SK-N-MC (cell line): Measurements from ENCODE around the gene SNAI1.

Experiments used
- DNase-seq: peaks from one replicate; pipeline ENCODE4 v3.0.0-alpha.2; 2011; ENCODE audit warnings: low read depth, low spot score
- H3K27ac ChIP-seq: fragments of 200-600 bp; sonication (generic); 2 replicates; pipeline ENCODE4 v1.5.1; 2016; ENCODE audit warnings: mixed run types
- H3K36me3 ChIP-seq: fragments of 200-600 bp; sonication (generic); 2 replicates; pipeline ENCODE4 v1.6.1; 2017; ENCODE audit warnings: antibody characterized with exemption, low read length, mixed read lengths; ENCODE audit not compliant: insufficient read depth
- H3K4me3 ChIP-seq: fragments of 200-600 bp; sonication (generic); 2 replicates; pipeline ENCODE4 v1.5.1; 2016
- H3K9ac ChIP-seq: fragments of 200-600 bp; sonication (generic); 2 replicates; pipeline ENCODE4 v1.8.0; 2017; ENCODE audit warnings: mixed run types, mixed read lengths; ENCODE audit not compliant: insufficient read length
- H3K9me3 ChIP-seq: fragments of 200-600 bp; sonication (generic); 2 replicates; pipeline ENCODE4 v1.6.1; 2017; ENCODE audit warnings: low read depth, mild to moderate bottlenecking, antibody characterized with exemption, low read length, moderate library complexity, mixed read lengths
- EZH2 ChIP-seq: fragments of 200-600 bp; sonication (generic); IDR thresholded peaks from one replicate; pipeline ENCODE4 v1.6.1; 2017; ENCODE audit warnings: antibody characterized with exemption
- FOXP2 ChIP-seq: optimal IDR thresholded peaks from 2 replicates; pipeline ENCODE3; 2011; ENCODE audit warnings: mild to moderate bottlenecking, moderate library complexity; ENCODE audit not compliant: insufficient read depth; ENCODE audit errors: extremely low read length, control extremely low read depth
- POLR2AphosphoS5 ChIP-seq: IDR thresholded peaks from 2 replicates; pipeline ENCODE4 v1.6.1; 2012; ENCODE audit warnings: mild to moderate bottlenecking, low read depth, low read length, borderline replicate concordance

The SNAI1 gene

DNA sequence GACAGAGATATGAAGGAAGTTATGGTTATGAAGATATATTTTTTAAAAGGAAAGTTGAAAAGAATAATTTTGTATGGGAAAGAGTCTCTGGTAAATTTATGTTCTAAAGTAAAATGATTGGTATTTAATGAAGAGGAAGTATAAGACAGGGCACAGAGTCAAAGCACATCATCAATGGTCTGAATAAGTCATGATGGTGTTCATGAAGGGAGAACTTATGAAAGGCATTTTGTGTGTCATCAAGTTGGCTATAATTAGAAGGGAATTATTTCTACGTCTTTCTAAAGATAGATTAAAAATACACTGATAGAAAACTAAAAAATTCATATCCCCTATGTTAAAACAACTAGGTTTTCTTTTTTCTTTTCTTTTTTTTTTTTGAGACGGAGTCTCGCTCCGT, 21.4 kb upstream of the SNAI1 start:
- Histone ChIP-seq H3K9me3 (no peaks in the 10 kb centered on the region), H3K36me3 (peaks cover 8% of the 10 kb centered on the region; the same call in 1 of the 2 replicates), H3K4me3 (no peak overlapping the region), H3K27ac (no peak overlapping the region), H3K9ac (no peak overlapping the region)
- no peak for TF ChIP-seq FOXP2
- TF ChIP-seq EZH2, result no peak
- no peak for TF ChIP-seq POLR2AphosphoS5
- no peak for DNase-seq

DNA sequence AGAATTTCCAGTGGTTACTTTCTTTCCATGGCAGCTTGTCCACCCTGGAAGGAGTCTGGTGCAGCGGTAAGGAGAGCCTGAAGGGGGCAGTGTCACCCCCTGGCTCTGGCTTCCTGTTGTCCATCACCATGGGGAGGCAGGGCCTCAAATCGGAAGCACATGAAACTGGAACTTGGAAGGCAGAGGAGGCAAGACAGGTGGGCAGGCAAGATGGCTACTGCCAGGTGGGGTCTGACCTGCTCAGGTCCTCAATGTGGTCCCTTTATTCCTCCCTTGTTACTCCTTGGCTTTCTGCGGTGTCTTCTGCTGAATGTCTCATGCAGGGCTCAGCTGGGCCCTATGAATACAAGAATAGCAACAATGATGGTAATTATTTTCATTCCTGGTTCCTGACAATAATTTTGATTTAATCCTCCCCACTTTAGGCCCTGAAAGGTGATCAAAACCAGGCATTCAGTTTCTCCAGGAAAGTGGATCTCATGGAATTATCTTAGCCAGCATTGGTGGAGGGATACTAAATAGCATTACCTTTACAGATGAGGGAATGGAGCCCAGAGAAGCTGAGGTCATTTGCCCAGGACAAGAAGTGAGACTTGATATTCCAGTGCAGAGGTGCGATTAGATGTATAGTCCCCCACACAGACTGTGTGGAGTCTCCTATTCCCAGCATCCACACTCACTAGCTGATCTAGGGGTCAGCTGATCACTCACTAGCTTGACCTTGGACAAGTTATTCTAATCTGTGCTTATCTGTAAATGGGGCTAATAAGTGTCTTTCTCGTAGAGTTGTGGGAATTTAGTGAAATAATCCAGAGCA, 17.6 kb upstream of the SNAI1 start:
- DNase-seq, result no peak
- Histone ChIP-seq H3K9ac (no peak overlapping the region), H3K36me3 (no peaks in the 10 kb centered on the region), H3K9me3 (no peaks in the 10 kb centered on the region), H3K4me3 (no peak overlapping the region), H3K27ac (no peak overlapping the region)
- TF ChIP-seq EZH2, result no peak
- no peak for TF ChIP-seq POLR2AphosphoS5
- TF ChIP-seq FOXP2, result no peak

DNA sequence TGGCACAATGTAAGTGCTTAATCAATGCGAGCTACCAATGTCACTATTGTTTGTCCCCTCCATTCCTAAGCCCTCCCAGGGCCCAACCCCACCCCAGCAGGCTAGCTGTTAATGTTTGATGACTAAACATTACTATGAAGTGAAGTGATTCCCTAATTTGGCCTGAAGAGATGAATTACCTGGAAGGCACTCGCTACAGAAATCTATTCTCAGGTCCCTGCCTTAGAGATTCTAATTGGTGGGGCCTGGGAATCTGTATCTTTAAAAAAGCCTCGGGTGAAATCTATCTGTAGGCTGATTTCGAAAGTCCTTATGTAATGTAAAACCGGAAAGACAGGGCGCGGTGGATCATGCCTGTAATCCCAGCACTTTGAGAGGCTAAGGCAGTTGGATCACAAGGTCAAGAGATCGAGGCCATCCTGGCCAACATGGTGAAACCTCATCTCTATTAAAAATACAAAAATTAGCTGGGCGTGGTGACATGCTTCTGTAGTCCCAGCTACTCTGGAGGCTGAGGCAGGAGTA, 16.9 kb upstream of the SNAI1 start:
- TF ChIP-seq FOXP2 (no peak), POLR2AphosphoS5 (no peak), EZH2 (no peak)
- no peaks in the 10 kb centered on the region for H3K9me3 ChIP-seq
- H3K36me3 ChIP-seq, result no peaks in the 10 kb centered on the region
- H3K4me3 ChIP-seq, result no peak overlapping the region
- no peak overlapping the region for H3K9ac ChIP-seq
- no peak for DNase-seq
- H3K27ac ChIP-seq, result no peak overlapping the region

DNA sequence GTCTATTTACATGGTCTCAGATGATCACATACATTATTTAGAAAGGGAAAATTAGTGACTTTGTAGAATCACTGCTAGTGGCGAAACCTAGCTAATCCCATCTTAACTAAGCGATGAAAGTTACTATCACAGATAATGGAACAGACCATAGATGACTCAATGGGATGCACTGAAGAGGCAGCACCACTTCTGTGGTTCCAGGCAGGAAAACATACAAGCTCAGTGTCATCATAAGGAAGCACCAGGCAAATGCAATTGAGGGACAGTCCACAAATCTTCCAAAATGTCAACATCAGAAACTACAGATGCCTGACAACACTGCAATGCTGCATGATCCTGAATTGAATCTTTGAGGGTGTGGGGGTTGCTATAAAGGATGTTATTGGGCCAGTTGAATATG, 15.9 kb upstream of the SNAI1 start:
- no peak overlapping the region for H3K27ac ChIP-seq
- TF ChIP-seq POLR2AphosphoS5 (no peak), EZH2 (no peak), FOXP2 (no peak)
- no peak overlapping the region for H3K9ac ChIP-seq

DNA sequence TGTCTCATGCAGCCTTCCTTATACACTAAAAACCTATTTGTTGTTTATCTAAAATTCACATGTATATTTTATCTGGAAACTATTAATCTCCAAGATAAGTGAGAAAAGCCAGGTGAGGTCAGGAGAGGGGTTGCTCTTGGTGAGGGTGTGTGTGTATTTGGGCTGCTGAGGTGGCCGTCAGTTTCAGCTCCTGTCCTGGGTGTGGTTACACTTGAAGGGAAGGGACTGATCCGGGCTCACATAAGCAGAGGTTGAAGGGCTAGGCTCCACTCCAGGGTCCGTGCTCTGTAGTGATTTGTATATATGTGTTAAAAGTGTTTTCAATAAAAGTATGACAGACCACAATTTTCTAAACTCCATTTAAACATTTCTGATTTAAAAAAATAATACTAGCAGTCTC, 13.5 kb upstream of the SNAI1 start:
- no peak for DNase-seq
- no peak overlapping the region for H3K4me3 ChIP-seq
- no peak overlapping the region for H3K9ac ChIP-seq
- no peak overlapping the region for H3K27ac ChIP-seq
- TF ChIP-seq POLR2AphosphoS5 (no peak), EZH2 (no peak), FOXP2 (no peak)
- H3K36me3 ChIP-seq, result no peaks in the 10 kb centered on the region
- no peaks in the 10 kb centered on the region for H3K9me3 ChIP-seq

More for the DNA sequence above, 15.9 kb upstream of the SNAI1 start:
- Histone ChIP-seq H3K9me3 (no peaks in the 10 kb centered on the region), H3K36me3 (no peaks in the 10 kb centered on the region), H3K4me3 (no peak overlapping the region)
- no peak for DNase-seq

DNA sequence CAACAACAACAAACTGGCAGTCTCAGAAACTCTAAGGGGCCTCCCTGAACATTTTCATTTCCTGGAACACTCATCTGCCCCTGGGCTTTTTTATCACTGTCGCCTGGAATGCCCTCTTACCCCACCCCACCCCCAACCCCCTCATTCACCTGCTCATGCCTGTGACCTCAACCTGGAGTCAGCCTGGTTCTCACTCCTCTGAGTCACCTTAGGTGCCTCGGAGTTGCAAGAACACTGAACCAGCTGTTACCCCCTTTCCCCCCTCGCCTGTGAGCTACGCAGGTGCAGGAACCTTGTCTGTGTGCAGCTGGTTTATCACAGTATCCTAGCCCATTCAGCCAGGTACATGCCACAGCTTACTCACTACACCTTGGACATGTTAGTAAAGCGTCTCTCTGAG, 12.8 kb upstream of the SNAI1 start:
- Histone ChIP-seq H3K9ac (no peak overlapping the region), H3K4me3 (no peak overlapping the region), H3K27ac (no peak overlapping the region), H3K36me3 (no peaks in the 10 kb centered on the region), H3K9me3 (no peaks in the 10 kb centered on the region)
- DNase-seq, result no peak
- no peak for TF ChIP-seq FOXP2
- no peak for TF ChIP-seq EZH2

DNA sequence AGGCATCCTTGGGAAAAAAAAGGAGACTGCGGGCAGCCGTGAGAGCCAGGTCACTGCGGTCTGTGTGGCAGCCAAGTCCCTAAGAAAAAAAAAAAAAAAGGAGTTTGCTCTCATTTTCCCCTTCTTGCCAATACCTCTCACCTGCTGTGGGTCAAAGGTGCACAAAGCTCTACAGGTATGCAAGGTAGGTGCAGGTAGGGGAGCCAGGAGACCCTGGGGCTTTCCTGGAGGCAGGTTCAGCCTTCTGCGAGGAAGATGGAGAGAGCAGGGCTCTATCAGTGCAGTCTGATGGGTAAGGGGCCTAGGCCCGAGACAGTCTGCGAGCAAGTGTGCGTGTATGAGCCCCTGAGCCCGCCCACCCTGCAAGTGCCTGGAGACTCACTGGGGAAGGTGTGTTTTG, 12.3 kb upstream of the SNAI1 start:
- Histone ChIP-seq H3K9me3 (no peaks in the 10 kb centered on the region), H3K9ac (no peak overlapping the region), H3K4me3 (no peak overlapping the region), H3K36me3 (no peaks in the 10 kb centered on the region), H3K27ac (no peak overlapping the region)
- DNase-seq, result no peak
- TF ChIP-seq POLR2AphosphoS5 (no peak), EZH2 (no peak), FOXP2 (no peak)

DNA sequence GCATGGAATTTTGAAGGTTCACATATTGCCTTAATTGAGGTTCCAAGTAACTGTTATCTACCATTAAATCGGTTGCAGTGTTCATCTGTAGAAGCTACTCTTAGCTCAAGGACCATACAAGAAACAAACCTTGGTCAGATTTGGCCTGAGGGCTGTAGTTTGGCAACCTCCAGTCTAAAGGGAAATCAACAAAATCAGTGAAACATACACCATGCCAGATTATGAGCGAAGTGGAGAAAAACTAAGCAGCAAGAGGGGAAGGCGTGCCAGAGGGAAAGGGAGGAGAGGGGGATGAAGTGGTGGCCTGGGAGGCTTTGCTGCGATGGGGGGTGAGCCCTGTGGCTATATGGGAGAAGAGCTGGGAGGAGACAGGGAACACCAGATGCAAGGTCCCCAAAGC, 8.8 kb upstream of the SNAI1 start:
- no peak overlapping the region for H3K27ac ChIP-seq
- H3K4me3 ChIP-seq, result no peak overlapping the region
- no peaks in the 10 kb centered on the region for H3K36me3 ChIP-seq
- H3K9ac ChIP-seq, result no peak overlapping the region
- no peaks in the 10 kb centered on the region for H3K9me3 ChIP-seq
- DNase-seq, result no peak
- TF ChIP-seq EZH2 (no peak), POLR2AphosphoS5 (no peak), FOXP2 (no peak)
